ENCODE data around the gene TNS3.

- TF ChIP-seq CTCF (IDR thresholded peaks at IDR 0.05; ENCODE audit: low read depth, low read length, poor library complexity, severe bottlenecking) = no peak
- TF ChIP-seq EZH2phosphoT487 (IDR thresholded peaks at IDR 0.05; ENCODE audit: borderline replicate concordance, low read length) = no peak
These were observed 333.1 kb downstream of the TNS3 start for GRCh38 chr7:47248797-47249196.

All from DOHH2 (cell line).